Muscle of arm (tissue), 12 donors: Measurements from ENCODE around the gene EXOC3L2. TPM values are rescaled to one million over a fixed set of nuclear protein-coding genes. Genes with fewer than 3 reads are reported as not detected.

Source experiments
- DNase-seq: peaks from one replicate; pipeline ENCODE4 v3.0.0-alpha.2; 2013
- polyA plus RNA-seq, 12 donors: library from polyadenylated mRNA; unstranded; fragments of 120-200 nt; gene quantifications; one replicate each; pipeline ENCODE4 v1.2.1, GENCODE V29; 2013; ENCODE audit not compliant: insufficient read length in 12 of 12

The EXOC3L2 gene
- polyA plus RNA-seq, 12 donors, result 0.53 to 2.0 (median 1.1) TPM; not detected in 2

DNA sequence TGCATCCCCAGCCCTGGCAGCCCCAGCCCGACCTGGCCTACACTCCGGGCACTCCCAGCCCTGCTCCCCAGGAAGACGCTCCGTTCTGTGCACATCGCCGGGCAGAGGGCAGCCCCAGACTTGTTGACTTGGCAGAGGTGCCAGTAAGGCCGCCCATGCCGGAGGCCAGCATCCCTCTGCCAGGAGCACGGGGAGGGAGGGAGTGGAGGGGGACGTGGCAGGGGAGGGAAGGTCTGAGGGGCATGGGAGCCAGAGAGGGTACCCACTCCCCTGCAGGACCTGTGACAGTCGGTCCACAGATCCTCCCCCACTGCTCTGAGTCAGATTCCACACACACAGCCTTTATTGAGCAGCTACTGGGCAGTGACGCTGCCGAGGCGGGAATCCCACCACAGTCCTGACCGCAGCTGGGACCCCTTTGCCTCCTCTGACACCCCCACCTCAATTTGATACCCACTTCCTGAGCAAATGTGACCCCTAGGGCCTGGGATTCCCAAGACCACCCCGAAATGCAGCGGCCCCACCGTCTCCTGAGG, 82.5 kb downstream of the EXOC3L2 start:
- DNase-seq, result no peak

Other genes starting within 250 kb of the EXOC3L2 start
- 10 to 100 TPM in 1 of 12 donors, 1 to 10 TPM in 10, not detected in 1; 2.7 to 11.7 (median 4.6) TPM for gene RELB, start 243.9 kb downstream of the EXOC3L2 start, polyA plus RNA-seq
- 10 to 100 TPM in 11 of 12 donors, not detected in 1; 35.7 to 78.3 (median 40.6) TPM for gene CLASRP, start 206.4 kb downstream of the EXOC3L2 start, polyA plus RNA-seq
- 1 to 10 TPM in 3 of 12 donors, under 1 TPM in 7, not detected in 2; 0.25 to 2.2 (median 0.54) TPM for gene ZNF296, start 168.9 kb downstream of the EXOC3L2 start, polyA plus RNA-seq
- 10 to 100 TPM in 11 of 12 donors, not detected in 1; 14.0 to 26.1 (median 22.3) TPM for gene GEMIN7, start 166.1 kb downstream of the EXOC3L2 start, polyA plus RNA-seq
- gene PPP1R37, start 152.2 kb downstream of the EXOC3L2 start, polyA plus RNA-seq, result 10 to 100 TPM in 11 of 12 donors, not detected in 1; 15.0 to 43.3 (median 20.3) TPM
- 1 to 10 TPM in 1 of 12 donors, under 1 TPM in 8, not detected in 3; 0.07 to 1.1 (median 0.12) TPM for gene NKPD1, start 84.4 kb downstream of the EXOC3L2 start, polyA plus RNA-seq
- 10 to 100 TPM in 11 of 12 donors, not detected in 1; 15.1 to 89.5 (median 19.8) TPM for gene TRAPPC6A, start 67.2 kb downstream of the EXOC3L2 start, polyA plus RNA-seq
- 1 to 10 TPM in 11 of 12 donors, not detected in 1; 5.2 to 9.1 (median 6.8) TPM for gene BLOC1S3, start 66.6 kb downstream of the EXOC3L2 start, polyA plus RNA-seq
- gene MARK4, start 5.9 kb upstream of the EXOC3L2 start, polyA plus RNA-seq, result 10 to 100 TPM; 23.7 to 90.9 (median 30.3) TPM
- gene CKM, start 77.5 kb upstream of the EXOC3L2 start, polyA plus RNA-seq, result 1,000 to 10,000 TPM; 1,044 to 4,317 (median 2,408) TPM
- 10 to 100 TPM in 1 of 12 donors, 1 to 10 TPM in 2, under 1 TPM in 6, not detected in 3; 0.12 to 23.1 (median 0.25) TPM for gene KLC3, start 95.3 kb upstream of the EXOC3L2 start, polyA plus RNA-seq
- gene ERCC2, start 125.2 kb upstream of the EXOC3L2 start, polyA plus RNA-seq, result 10 to 100 TPM in 11 of 12 donors, not detected in 1; 12.1 to 30.6 (median 15.7) TPM
- gene PPP1R13L, start 159.7 kb upstream of the EXOC3L2 start, polyA plus RNA-seq, result 10 to 100 TPM in 3 of 12 donors, 1 to 10 TPM in 8, not detected in 1; 2.4 to 48.5 (median 4.8) TPM
- 10 to 100 TPM in 1 of 12 donors, 1 to 10 TPM in 10, not detected in 1; 2.9 to 22.4 (median 3.8) TPM for gene POLR1G, start 161.2 kb upstream of the EXOC3L2 start, polyA plus RNA-seq
- gene ERCC1, start 178.5 kb upstream of the EXOC3L2 start, polyA plus RNA-seq, result 100 to 1,000 TPM in 1 of 12 donors, 10 to 100 TPM in 10, not detected in 1; 79.9 to 113 (median 92.3) TPM
- 100 to 1,000 TPM in 4 of 12 donors, 10 to 100 TPM in 8; 21.4 to 403 (median 87.6) TPM for gene FOSB, start 222.6 kb upstream of the EXOC3L2 start, polyA plus RNA-seq